Inferior parietal cortex (tissue), 1 donor: ENCODE measurements around the gene PBX3.

Experiments
- DNase-seq: peaks from one replicate; pipeline ENCODE4 v3.0.0-alpha.2; 2016; ENCODE audit errors: extremely low spot score

The PBX3 gene

DNA sequence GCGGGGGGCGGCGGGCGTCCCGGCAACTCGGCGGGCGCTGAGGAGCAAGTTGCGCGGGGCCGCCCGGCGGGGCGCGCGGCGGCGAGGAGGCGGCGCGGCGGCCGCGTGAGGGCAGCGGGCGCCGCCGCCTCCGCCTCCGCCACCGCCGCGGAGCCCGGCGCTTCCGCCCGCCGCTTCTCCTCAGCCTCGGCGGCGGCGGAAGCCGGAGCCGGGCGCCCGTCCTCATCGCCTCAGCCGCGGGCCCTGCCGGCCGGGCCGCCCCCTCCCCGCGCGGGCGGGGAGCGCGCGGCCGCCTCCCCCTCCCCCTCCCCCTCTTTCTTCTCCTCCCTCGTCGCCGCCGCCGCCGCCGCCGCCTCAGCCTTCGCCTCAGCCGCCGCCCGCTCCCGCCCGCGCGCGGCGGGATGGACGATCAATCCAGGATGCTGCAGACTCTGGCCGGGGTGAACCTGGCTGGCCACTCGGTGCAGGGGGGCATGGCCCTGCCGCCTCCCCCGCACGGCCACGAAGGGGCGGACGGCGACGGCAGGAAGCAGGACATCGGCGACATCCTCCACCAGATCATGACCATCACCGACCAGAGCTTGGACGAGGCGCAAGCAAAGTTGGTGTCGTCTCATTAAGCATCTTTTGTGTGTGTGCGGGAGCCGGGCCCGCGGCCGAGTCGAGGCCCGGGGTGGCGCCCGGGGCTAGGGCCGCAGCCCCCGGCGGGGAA, at the start of gene PBX3:
Gene PBX3, plus strand, starts transcription at position 321 of the 712 bp plus-strand sequence.
- DNase-seq, result no peak

DNA sequence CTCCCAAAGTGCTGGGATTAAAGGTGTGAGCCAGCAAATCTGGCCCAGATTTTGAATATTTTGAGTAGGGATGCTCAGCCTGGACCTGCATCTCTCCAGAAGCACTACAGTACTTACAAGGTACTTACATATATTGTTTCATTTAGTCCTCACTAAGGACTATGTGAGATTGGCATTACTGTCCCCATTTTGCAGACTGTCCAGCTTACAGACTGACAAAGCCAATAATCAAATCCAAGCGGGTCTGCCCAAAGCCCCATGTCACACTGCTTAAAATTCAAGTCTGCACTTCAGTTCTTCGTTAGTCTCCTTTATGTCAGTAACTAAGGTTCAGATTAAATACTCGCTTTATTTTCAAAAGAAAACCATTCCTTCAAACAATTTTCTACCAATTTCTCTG, 47.3 kb upstream of the PBX3 start:
- no peak for DNase-seq

DNA sequence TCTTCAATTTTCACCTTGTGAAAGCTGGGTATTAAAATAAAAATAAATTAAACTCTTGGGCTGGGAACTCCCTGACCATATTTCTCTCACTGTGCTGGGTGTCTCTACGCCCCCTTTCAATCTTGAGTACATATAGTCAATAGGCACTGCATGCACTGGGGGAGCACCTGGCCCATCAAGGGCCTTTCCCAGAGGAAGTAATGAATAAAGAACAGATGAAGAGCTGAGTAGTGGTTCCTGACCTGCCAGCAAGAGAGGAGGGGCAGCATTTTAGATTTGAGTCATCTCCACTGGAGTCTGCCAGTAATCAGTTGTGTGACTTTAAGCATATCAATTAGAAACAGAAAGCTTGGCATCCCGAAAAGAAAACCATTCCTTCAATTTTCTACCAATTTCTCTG, 46.4 kb upstream of the PBX3 start:
- DNase-seq, result no peak

DNA sequence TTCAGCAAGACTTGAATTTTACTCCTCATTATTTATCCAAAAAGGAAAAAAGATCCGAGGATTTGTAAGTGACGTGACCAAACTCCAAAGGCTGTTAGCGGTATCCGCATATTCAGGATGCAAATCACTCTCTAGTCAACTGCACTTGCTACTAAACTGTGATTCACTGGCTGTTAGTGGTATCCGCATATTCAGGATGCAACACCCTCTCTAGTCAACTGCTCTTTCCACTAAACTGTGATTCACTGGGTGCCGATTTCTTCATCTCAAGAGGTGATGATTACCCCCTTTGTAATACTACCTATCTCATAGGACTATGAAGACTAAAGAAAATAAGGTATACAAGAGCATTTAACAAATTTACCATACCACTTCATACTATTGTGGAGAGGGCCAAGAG, 45.8 kb upstream of the PBX3 start:
- DNase-seq, result no peak

DNA sequence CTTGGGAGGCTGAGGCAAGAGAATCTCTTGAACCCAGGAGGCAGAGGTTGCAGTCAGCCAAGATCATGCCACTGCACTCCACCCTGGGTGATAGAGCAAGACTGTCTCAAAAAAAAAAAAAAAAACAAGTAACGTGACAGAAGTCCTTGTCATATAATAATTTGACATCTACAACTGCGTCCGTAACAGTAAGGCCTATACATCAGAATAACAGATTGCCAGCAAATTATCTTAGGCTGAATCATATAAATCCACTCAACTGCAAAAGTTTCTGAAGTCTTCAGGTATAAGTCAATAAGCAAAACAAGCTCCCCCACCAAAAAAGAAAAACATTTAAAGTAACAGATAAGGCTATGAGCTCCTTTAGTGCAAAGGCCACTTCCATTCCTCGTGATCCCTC, 43.5 kb upstream of the PBX3 start:
- no peak for DNase-seq

DNA sequence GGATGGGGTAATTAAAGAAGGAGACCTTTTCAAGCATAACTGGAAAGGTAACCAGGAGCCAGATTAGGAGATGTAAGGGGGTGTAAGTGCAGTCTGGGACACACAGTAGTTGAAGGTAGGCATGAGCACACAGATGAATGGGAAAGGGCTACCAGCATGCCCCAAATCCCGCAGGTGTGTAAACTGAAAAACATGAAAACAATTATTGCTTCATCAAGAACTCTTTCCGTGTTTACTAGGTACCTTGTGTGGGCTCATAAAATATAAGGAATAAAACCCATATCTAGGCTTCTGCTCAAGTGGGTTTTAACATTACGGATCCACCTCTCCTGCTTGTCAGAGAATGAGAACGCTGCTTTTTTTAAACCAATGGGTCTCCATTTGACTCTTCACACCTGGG, 41.3 kb upstream of the PBX3 start:
- DNase-seq, result no peak

DNA sequence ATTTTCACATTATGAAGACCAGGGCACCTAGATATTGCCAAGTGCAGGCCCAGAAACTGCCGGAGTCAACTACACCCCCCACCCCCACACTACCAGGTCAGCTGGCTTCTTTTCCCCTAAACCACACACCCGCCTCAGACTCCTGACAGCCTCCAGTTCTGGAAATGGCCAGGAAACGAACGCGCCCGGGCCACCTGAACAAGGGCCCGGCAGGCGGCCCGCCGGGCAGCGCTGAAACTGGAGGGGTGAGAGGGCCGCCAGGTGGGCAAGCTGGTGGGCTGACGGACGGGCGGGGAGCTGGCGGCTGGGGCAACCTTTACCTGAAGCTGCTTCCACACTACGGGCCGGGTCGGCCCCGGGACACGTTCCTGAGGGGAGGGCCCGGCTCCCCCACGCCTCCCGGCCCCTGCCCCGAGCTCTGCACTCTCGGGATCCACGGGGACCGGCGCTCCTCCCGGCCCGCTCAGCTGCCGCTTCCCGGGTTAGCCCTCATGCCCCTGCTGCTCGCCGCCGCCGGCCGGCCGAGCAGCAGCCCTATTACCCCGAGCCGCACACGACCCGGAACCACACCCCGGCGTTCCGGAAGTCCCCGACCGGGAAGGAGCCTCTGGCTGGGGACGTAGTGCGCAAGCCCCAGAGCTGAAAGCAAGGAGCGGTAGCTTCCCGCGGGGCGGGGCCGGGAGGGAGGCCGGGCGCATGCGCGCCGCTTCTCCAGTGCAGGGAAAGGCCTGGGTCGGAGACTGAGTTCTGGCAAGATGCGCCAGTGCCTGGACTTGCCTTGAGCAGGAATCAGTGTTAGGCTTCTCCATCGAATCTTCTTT, 40.3 kb upstream of the PBX3 start, which contains the start of gene MAPKAP1:
Gene MAPKAP1, minus strand, starts transcription at position 558 of the 821 bp plus-strand sequence. CDS start 34,634 bp downstream, outside the sequence.
- peak; percentile 97 for DNase-seq

DNA sequence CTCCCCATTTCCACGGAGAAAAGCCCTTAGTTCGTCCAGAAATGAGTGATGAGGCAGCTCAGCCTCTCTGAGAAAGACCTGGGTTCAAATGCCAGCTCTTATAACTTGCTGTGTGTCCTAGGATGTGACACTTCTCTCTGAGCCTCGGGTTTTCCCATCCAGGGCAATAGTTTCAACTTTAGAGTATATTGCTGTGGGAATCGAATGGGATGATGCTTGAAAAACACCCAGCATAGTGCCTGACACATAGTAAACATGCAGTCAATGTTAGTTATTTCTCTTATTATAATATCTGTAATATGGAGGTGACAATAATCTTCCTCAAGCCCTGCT, 39.7 kb upstream of the PBX3 start:
- no peak for DNase-seq

DNA sequence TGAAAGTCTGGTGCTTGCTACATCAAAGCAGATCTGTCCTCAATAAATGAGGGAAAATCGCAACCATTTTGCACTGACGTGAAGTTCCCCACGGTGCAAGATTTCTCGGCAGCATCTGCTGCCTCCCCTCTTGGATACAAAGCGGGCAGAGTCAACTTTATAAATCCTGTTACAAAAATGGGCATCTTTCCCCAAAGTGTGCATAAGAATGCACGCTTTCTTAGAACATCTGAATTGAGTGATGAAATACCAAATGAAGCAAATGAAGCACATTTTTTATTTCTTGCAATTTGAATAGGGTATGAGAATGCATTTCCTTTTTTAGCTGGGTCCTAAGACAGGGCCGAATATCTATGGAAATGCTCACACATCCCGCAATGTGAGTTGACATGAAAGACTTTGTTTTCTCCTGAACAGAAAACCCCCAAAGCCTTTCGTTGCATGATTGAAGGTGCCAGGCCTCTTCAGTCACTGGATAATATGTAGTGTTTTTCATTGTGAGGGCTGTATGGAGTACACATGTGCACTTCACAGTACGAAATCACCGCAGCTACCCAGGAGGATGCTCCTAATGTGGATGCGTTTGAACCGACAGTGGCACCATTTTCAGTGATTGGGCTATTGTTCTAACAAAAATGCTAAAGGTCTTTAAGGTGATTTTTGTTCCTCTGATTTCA, 20.6 kb upstream of the PBX3 start:
- DNase-seq, result no peak

DNA sequence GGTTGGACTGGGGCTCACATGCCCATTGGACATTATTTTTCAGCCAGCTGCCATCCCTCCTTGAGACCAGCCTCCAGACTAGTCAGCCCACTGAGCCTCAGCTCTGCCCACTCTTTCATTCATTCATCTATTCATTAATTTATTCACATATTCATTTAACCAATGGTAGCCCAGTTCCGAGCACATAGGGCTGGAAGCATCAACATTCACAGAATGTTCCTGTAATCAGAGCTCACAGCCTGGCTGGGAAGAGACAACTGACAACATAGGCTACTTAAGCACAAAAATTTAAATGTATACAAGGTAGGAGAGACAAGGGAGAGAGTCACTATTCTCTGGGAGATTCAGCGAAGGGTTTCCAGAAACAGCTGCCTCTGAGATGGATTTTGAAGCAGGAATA, 17.0 kb upstream of the PBX3 start:
- no peak for DNase-seq

DNA sequence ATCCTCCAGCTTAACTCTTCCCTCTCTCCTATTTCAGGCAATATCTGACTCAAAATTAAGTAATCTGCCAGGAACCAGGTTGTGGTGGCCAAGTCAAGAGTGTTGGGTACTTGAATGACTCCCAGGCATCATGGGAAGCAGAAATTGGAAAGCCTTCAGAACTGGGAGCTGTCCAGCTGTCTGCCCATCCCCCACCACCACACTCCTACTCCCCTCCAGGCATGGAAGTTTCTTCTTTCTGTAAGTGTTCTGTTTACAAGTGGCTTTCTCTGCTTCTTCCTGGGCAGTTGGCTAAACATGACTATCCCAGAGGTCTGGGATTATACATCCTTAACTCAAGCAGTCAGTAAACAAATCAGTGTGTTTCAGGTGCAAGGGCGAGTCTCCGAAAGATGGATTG, 14.6 kb upstream of the PBX3 start:
- no peak for DNase-seq

DNA sequence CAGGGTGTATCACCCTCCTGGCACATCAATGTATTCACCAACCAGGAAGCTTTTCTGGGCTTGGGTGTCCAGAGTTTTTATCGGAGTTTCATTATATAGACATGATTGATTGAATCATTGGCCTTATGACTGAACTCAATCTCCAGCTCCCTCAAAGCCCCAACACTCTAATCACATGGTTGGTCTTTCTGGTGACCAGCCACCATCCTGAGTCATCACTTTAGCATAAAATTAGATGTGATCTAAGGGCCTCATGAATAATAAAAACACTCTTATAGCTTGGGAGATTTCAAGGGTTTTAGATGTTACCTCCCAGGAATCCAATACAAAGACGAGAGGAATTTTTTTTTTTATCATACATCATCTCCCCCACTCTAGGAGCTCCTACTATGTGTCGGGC, 7.7 kb upstream of the PBX3 start:
- no peak for DNase-seq

DNA sequence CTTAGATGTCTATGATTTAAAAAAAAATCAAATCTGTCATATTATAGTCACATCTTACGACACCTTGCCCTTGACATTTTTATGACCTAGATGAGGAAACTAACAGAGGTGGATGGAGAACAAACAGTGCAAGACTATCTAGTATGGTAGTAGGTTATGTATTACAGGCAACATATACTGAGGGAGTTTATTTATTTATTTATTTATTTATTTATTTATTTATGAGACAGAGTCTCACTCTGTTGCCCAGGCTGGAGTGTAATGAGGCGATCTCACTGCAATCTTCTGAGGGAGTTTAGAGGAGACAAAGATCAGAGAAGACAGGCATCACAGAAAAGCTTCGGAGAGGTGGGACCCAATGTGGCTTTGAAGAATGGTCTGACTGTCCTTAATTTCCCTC, 4.5 kb upstream of the PBX3 start:
- no peak for DNase-seq

DNA sequence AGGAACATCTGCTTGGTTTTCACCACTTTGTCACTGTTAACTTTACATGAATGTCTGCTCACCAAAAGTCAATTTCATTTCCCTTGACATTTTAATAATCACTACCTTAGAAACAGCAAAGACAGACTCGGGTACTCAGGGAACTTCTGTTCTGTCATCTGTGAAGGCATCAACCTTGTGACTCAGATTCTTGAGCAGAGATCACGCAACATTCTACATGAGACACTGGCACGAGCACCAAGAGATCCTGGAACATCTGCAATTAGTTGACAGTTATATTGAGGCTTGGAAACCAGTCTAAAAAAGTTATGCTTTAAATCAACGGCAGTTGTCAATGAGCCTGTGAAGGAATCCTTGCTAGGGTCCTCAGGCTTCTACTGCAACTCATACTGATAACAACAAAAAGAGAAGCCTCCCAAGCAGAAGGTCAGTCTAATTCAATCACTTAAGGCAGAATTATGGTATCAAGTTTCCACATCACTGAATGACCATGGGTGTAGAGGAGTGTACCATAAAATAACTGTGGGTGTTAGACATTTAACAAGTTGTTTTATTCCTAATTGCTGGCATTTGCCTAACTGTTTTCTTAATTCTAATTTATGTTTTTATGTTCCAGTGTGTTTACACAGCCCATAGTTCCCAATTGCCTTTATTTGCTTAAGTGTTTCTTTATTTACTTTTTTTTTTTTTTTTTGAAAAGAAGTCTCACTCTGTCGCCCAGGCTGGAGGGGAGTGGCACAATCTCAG, 3.3 kb upstream of the PBX3 start:
- no peak for DNase-seq

DNA sequence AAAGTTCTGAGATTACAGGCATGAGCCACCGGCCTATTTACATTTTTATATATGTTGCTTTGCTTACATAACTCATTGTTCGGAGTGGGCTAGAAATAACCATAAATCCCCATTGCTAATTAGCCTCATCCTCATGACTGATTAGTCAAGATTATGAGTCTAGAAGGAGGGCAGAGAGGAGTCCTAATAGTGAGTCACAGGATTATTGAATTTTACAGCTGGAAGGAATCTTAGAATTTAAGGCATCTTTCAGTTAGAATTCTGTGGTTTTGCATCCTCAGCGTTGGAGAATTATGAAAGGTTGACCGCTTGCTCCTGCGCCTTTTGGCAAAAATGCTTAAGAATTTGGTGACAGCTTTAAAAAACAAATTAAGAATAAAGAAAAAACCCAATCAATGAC, 2.6 kb upstream of the PBX3 start:
- DNase-seq, result no peak

DNA sequence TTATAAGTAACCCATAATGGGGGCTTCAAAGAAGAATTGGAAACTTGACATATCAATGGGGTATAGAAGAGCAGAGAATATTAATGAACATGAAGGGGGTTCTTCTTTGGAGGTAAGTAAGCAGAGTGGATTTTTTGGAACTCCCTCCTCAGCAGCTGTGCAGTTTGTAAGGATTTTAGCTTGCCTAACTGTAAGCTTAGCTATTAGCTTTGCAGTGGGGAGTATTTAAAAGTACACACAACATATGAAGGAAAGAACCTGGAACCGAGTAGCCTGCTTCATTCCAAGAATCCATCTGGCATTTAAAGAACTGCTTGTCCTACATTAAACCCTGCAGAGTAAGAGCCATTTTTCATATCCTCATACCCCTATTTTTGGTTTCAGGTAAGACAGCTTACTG, 2.2 kb upstream of the PBX3 start:
- no peak for DNase-seq

DNA sequence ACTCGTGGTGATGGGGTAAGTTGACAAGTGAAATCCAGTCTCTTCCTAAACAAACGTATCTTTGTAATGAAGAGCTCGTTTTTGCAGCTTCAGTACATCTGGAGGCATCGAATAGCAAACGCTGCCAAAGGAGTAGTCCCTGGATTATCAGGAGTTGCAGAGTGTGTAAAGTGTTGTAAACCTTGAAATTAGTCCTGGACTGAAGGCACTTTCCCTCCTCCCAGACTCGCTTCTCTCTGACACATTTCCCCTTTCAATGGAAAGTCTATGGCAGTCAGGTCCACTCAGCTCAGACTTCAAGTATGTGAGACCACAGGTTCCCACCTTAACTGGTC, 1.5 kb upstream of the PBX3 start:
- DNase-seq, result no peak

DNA sequence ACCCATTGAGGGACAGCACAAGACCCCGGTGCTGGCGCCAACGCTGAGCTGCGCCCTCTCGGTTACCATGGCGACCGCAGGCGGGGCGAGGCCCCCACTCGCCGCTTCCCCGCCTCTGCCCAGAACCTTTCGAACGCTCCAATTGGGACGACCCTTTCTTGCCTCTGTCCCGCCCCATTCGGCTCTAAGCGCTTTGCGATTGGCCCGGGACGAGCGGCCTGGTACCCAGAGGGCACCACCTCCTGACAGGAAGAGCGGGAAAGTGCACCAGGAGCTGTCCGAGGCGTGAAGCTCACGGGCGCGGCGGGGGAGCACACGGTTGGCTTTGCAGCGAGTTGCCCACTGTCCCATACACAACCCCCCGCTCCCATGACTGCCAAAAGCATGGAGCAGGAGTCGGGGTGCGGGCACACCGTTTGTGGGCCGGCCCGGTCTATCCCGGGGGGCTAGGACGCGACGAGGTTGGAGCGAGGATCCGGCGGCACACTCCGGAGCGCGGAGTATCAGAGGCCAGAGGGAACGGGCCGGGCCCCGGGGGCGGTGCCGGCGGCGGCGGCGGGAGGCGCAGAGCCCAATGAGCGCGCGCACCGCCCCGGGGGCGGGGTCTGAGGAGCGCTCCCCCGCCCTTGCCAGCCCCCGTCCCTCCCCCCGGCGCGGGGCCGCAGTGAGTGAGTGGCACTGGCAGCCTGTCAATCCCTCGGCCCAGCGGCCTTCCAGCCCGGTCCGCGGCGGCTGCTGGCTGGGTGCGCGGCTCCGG, 978 bp upstream of the PBX3 start:
- DNase-seq, result peak; percentile 89

DNA sequence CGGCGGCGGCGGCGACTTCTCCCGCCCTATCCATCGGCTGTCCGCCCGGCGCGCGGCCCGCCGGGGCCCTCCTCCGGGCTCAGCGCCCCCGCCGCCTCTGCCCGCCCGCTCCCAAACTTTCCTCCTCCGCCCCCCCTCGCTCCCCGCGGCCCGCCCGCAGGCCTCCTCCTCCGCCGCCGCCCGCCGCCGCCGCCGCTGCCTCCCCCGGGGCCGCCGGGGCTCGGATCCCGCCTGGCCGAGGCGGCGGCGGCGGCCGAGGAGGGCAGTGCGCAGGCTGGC, 460 bp upstream of the PBX3 start:
- no peak for DNase-seq

DNA sequence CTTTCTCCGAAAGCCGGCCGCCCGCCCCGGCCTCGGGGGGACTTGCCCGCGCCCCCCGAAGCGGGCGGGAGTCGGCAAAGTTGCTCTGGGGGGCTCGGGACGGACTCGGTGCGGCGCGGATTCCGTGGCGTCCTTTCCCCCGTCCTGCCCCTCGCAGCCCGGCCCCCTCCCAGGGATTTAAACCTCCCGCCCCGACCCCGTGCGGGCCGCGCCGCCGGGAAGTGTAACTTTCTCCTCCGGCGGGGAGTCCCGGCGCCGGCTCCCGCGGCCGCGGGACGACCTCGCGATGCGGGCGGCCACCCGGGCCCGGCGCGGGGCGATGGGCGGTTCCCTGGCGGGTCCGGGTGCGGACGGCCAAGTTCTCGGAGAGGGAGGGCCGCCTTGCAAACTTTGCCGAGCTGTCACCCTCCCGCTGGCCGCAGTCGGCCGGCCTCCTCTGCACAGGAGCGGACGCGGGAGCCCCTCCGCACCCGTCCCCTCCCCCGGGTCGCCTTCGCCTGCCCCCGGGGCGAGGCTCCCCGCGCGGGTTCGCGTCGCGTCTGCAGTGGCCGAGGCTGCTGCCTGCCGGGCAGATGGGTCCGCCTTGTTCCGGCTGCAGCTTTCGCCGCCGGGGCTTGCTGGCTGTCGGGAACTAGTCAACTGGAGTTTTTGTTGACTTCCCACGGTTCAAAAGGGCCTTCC, 732 bp downstream of the PBX3 start:
- DNase-seq, result no peak

DNA sequence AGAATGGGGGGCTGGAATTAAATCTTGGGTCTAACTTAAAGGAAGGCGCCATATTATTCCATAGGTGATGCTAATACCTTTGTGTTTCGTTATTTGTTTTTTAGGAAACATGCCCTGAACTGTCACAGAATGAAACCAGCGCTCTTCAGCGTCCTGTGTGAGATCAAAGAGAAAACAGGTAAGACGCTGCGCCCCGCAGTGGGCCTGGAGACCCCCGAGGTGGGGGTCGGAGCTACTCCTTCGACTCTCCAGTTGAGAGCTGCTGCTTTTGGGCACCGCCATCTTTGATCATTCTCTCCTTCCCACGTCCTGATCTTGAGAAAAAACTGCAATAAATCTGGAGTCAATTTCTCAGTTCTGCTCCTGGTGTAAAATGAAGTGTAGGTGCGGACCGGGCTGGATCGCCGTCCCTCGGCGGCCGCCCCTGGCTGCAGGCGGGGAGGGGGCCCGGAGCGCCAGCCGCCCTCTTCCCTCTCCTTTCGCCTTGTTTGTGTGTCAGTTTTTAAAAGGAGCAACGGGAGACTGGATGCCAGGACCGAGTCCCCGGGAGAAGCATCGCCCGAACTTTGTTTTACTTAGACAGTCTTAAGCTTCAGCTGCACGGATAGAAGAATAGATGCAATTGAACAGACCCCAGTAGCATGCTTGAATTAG, 1.4 kb downstream of the PBX3 start:
- DNase-seq, result no peak
